HepG2 (cell line): ENCODE measurements around the gene NUBPL. TPM values are rescaled to one million over a fixed set of nuclear protein-coding genes. Genes with fewer than 3 reads are reported as not detected.

ENCODE experiments used
- ARID5B ChIP-seq: IDR thresholded peaks from 2 replicates; pipeline ENCODE4 v1.4.0; 2020; ENCODE audit warnings: mild to moderate bottlenecking, missing genetic modification reagents
- ATF3 ChIP-seq: sonication (generic); formaldehyde crosslinking; IDR thresholded peaks from 2 replicates; pipeline ENCODE4 v1.4.0; 2020; ENCODE audit warnings: missing genetic modification reagents
- HNRNPH1 ChIP-seq: fragments of 200-400 bp; formaldehyde crosslinking; optimal IDR thresholded peaks from 2 replicates; pipeline ENCODE3; 2017; ENCODE audit warnings: mild to moderate bottlenecking, low read depth, low read length
- MEF2D ChIP-seq: sonication (generic); formaldehyde crosslinking; IDR thresholded peaks from 2 replicates; pipeline ENCODE4 v1.5.1; 2020; ENCODE audit warnings: mild to moderate bottlenecking, missing genetic modification reagents
- NFKBIZ ChIP-seq: IDR thresholded peaks from 2 replicates; pipeline ENCODE4 v1.6.1; 2018; ENCODE audit warnings: missing genetic modification reagents, missing compliant biosample characterization
- PAXIP1 ChIP-seq: sonication (generic); formaldehyde crosslinking; conservative IDR thresholded peaks from 2 replicates; pipeline ENCODE4 v1.4.0; 2020; ENCODE audit warnings: mild to moderate bottlenecking, missing genetic modification reagents, moderate library complexity
- ZNF12 ChIP-seq: sonication (generic); formaldehyde crosslinking; IDR thresholded peaks from 2 replicates; pipeline ENCODE4 v1.5.0; 2020; ENCODE audit warnings: missing genetic modification reagents
- ZNF318 ChIP-seq: sonication (generic); formaldehyde crosslinking; IDR thresholded peaks from 2 replicates; pipeline ENCODE4 v1.4.0; 2020; ENCODE audit warnings: mild to moderate bottlenecking, missing genetic modification reagents
- ZNF343 ChIP-seq: sonication (generic); formaldehyde crosslinking; IDR thresholded peaks from 2 replicates; pipeline ENCODE4 v1.4.0; 2020; ENCODE audit warnings: mild to moderate bottlenecking, missing genetic modification reagents
- ZNF451 ChIP-seq: sonication (generic); formaldehyde crosslinking; IDR thresholded peaks from 2 replicates; pipeline ENCODE4 v1.5.0; 2020; ENCODE audit warnings: mild to moderate bottlenecking, missing genetic modification reagents
- ZNF644 ChIP-seq: IDR thresholded peaks from 2 replicates; pipeline ENCODE4 v1.6.1; 2016; ENCODE audit warnings: low read depth
- polyA plus RNA-seq, 8 experiments: library from polyadenylated mRNA; depleted of rRNA in 3 of 8; stranded (reverse) in 7 of 8; unstranded in 1 of 8; fragments of >200 nt; fragmentation: Illumina TruSeq in 4 of 8; extraction: Trizol in 4 of 8; gene quantifications; 2 replicates each; pipeline versions ENCODE4 v1.2.1 to v1.2.3, GENCODE V29; 2011 to 2016; ENCODE audit warnings: low read depth in 4 of 8, missing spikeins in 1 of 8, mixed read lengths in 1 of 8; ENCODE audit not compliant: insufficient read depth in 1 of 8
- total RNA-seq, 5 experiments: library from RNA; depleted of rRNA; stranded (reverse); fragments of >200 nt; fragmentation: Illumina TruSeq; extraction: Trizol; gene quantifications; 2 replicates each; pipeline ENCODE4 v1.2.3, GENCODE V29; 2016; ENCODE audit warnings: low read depth in 1 of 5

NUBPL gene
- total and polyA plus RNA-seq, 2 of the 13 experiments (the other 11 are each of a cell fraction or from before 2014, with no cell fraction given): 21.3 to 44.1 TPM

GRCh38 chr14:31787377-31787776, 226.2 kb downstream of the NUBPL start (continued):
- TF ChIP-seq ARID5B (CRISPR knock-in tag): no peak
- TF ChIP-seq ZNF318 (CRISPR knock-in tag): no peak
- TF ChIP-seq ATF3: peak; percentile 68; the same call in 1 of the 2 replicates
- no peak for TF ChIP-seq ZNF12 (CRISPR knock-in tag)
- TF ChIP-seq MEF2D (CRISPR knock-in tag): no peak
- no peak for TF ChIP-seq HNRNPH1
- TF ChIP-seq NFKBIZ (CRISPR knock-in tag): no peak
- TF ChIP-seq ZNF644 (CRISPR knock-in tag): 0 out of 2 replicates have a peak, but pooled peaks have one; percentile 38
- no peak for TF ChIP-seq ZNF343
- TF ChIP-seq PAXIP1: no peak
- TF ChIP-seq ZNF451: no peak
